ENCODE data around the gene SPPL3.

SPPL3 gene

GRCh38 chr12:120872487-120872886 is 31.7 kb downstream of the SPPL3 start:
- no peak for DNase-seq

DNA sequence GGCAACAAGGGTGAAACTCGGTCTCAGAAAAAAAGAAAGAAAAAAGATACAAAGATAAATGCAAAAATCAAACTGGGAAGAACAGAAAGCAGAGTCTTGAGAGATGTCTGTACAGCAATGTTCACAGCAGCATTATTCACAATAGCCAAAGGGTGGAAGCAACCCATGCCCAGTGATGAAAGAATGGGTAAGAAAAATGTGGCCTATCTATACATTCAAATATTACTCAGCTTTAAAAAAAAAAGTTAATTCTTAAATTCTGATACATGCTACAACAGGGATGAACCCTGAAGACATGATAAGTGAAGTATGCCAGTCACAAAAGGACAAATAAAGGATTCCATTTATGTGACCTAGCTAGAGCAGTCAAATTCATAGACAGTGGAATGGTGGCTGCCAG is 33.7 kb downstream of the SPPL3 start:
- DNase-seq = no peak

DNA sequence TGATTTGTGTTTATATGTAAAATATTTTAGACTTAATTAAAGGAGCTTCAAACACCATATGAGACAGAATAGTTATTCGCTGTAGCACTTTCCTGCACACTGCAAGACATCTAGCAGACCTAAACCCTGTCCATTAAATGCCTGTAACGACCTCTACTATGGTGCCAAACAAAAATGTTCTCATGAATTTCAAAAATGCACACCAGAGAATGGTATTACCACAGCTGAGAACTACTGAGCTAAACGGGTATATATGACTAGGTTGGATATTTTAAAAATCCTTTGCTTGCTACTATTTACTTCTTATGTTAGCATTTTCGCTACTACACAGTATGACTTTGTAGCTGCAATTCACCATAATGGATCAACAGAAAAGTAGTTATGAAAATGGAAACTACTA is 34.8 kb downstream of the SPPL3 start:
- DNase-seq = no peak

DNA sequence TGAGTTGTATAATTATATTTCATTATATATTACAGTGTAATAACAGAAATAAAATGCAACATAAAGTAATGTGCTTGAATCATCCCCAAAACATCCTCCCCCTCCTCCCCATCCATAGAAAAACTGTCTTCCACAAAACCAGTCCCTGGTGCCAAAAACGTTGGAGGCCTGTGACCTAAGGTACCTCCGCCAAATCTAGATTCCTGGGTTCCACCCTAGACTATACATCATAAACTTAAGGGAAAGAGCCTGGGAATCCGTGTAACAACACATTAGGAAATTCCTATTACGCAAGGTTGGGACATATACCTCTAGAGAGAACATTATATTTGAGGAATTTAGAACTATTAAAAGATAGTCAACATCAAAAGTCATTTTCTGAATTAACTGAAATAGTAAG is 38.0 kb downstream of the SPPL3 start:
- DNase-seq = no peak

GRCh38 chr12:120865098-120865497 is 39.1 kb downstream of the SPPL3 start:
- no peak for DNase-seq

DNA sequence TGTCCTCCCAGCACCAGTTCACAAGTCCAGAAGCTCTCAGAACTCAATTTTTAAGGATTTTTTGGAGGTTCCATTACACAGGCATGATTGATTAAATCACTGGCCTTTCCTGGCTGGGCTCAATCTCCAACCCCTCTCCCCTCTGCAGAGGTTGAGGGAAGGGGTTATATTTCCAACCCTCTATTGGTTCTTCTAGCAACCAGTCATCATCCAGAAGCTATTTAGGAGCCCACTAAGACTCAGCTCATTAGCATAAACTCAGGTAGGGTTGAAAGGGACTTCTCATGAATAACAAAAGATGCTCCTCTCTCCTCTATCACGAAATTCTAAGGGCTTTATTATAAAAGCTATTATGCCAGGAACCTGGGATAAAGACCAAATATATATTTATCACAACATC is 41.5 kb downstream of the SPPL3 start:
- DNase-seq = no peak

- DNase-seq = no peak
Observed at GRCh38 chr12:120861074-120861795, 42.9 kb downstream of the SPPL3 start.

GRCh38 chr12:120858306-120859088 is 45.7 kb downstream of the SPPL3 start:
- no peak for DNase-seq

- no peak for DNase-seq
Observed at GRCh38 chr12:120856980-120857379, 47.2 kb downstream of the SPPL3 start.

DNA sequence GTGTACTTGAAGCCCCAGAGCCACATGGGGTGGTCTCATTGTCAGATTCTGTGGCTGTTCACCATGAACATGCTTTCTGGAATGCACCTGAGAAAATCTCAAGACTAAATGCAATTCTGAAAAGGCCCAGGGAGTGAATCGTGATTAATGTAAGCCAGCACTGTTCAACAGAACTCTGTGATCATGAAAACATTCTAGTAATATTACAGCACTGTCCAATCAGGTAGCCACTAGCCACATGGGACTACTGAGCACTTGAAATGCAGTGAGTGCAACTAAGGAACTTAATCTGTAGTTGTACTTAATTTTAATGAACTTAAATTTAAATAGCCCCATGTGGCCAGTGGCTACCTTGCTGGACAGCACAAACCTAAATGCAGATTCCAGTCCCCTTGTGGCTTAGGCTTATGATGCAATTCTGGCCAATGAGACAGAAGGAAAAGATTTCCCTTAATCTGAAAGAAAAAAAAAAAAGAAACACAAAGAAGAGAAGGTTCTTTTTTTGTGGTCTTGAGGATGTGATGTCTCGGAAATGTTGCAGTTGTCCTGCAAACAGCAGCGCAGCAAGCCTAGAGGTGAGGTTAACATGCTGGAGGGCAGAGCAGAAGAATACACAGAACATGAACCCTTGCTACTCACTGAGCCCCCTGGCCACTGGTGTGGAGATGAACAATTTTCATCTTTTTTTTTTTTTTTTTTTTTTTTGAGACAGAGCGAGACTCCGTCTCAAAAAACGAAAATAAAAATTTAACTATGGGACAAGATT is 48.2 kb downstream of the SPPL3 start:
- no peak for DNase-seq

DNA sequence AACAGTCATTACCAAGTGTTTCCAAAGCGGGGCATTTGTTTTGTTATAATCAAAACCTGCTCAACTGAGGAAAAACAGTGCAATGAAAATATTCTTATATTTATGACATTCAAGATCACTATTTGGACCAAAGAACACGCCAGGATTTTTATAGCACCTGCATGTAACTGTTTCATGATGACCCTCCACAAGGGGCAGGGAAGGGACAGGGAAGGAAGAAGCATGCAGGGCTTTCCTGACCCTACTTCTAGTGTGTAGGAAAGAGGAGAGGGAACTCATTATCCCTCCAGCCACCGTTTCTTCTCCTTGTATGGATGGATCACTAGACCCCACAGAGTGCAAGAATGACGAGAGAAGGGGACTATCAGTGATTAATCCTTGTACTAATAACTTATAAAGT is 49.4 kb downstream of the SPPL3 start:
- no peak for DNase-seq

- no peak for DNase-seq
Observed at GRCh38 chr12:120853188-120853587, 51.0 kb downstream of the SPPL3 start.

DNA sequence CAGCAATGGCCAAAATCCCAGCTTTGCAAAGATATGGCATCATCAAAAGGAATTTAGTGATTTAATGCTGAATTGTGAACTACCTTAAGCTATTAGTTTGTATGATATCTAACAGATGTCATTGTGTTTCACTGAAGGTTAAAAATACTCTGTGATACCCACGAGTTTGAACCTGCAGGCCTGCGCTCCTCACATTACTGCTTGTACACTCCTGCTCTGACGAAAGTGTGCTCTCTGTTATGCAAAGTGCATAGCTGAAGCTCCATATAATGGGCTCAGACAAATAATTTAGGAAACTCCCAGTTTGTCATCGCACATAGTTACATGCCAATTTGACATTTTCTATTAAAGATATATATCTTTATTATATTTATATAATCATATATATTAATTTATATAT is 52.2 kb downstream of the SPPL3 start:
- DNase-seq = no peak

GRCh38 chr12:120851444-120851843 is 52.7 kb downstream of the SPPL3 start:
- no peak for DNase-seq

DNA sequence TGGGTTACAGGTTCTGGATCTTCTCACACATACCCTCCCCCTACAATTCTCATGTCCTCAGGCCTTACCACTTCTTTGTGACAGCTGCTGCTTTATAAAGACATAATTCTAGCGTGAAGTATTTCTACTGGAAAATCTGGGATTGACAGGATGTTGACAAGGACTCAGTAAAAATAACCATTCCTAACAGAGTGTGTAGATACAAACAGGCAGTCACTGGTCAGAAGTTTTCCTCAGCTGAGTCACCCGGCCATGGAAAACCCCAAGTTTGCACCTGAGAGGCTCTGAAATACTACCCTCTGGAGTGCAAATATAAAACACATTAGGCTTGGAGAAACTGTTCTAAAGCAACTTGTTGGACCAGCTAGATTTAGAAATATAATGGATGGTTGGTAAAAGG is 54.4 kb downstream of the SPPL3 start:
- no peak for DNase-seq

- DNase-seq = no peak
Observed at GRCh38 chr12:120847814-120848213, 56.3 kb downstream of the SPPL3 start.

GRCh38 chr12:120847392-120847791 is 56.8 kb downstream of the SPPL3 start:
- DNase-seq = no peak

DNA sequence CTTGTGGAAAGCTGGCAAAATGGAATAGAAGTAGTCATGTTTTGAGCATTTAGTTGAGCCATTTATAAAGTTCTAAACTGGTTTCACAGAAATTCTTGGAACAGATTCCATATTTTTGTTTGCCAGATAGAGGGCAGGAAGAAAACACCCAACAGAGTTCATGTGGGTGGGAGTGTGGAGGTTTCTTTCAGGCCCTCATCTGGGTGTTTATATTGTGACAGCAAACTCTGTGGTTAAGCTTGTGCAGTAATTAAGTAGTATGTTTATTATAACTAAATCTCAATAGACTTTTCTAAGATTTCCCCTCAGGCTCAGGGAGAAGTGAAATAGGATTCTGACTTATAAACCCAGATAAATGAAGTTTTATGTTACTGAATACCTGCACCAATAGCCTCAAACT is 57.4 kb downstream of the SPPL3 start:
- DNase-seq = no peak

DNA sequence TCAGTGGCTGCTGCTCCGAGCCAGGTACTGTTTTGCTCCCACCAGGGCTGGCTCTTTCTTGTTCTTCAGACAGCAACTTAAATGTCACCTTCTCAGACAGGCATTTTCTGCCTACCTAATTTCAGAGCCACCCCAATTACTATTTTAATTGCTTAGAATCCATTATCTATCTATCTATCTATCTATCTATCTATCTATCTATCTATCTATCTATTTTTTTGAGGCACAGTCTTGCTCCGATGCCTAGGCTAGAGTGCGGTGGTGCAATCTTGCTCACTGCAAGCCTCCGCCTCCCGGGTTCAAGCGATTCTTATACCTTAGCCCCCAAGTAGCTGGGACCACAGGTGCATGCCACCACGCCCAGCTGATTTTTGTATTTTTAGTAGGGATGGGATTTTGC is 58.5 kb downstream of the SPPL3 start:
- no peak for DNase-seq

- no peak for DNase-seq
Observed at GRCh38 chr12:120844768-120845449, 59.2 kb downstream of the SPPL3 start.

DNA sequence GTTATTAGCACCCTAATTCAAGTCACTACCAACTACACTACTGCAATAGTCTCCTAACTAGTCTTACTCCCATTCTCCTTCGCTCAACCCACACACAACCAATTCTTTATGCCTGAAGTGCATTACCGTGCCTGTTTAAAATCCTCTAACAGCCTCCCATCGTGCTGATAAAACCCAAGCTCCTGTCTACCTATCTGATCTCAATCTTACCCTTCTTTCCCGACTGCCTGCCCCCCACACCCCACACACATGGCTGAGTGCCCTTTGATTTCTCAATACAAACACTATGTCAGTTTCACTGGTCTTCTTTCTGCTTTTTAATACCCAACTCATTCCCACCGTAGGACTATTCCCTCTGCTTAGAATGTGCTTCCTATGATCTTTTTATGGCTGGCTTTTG is 59.9 kb downstream of the SPPL3 start:
- no peak for DNase-seq

DNA sequence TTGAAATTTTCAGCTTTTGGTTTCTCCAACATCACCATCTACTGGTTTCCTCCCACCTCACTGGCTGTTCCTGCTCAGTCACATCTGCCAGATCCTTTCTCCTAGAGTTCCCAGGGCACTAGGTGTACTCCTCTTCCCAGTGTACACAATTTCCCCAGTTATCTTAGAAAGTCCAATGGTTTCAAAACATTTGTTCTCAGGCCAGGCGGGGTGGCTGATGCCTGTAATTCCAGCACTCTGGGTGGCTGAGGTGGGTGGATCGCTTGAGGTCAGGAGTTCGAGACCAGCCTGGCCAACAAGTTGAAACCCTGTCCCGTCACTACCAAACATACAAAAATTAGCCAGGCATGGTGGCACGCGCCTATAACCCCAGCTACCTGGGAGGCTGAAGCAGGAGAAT is 60.7 kb downstream of the SPPL3 start:
- DNase-seq = no peak

DNA sequence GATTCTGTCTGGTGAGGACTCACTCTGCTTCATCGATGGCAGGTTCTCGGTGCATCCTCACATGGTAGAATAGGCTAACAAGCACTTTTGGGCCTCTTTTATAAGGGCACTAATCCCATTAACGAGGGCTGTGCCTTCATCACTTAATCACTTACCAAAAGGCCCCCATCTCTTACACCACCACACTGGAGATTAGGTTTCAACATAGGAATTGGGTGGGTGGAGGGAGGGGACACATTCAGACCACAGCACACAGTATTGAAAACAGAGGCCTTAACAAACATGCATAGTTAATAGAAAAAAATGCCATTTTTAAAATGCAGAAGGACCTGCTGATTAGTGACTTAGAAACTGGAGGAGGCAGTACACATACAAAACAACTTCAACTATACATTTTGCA is 61.6 kb downstream of the SPPL3 start:
- DNase-seq = peak; percentile 16 to 50
